ENCODE data around the gene ZNF490.
"Not testable (repeated sequence)": the region's sequence is repeated elsewhere in the genome, so short reads cannot be mapped to it uniquely, and the experiment has no call there.

The ZNF490 gene

GRCh38 chr19:12610540-12611360 is at the start of gene ZNF490, which contains the start of gene ZNF791:
TSS of gene ZNF490 (minus strand) at chr19:12610813. CDS start at chr19:12610680, 133 bp downstream.
TSS of gene ZNF791 (plus strand) at chr19:12610920. CDS start at chr19:12611080, 160 bp downstream.
- peak; percentile 96 for DNase-seq

- no peak for DNase-seq
Observed at GRCh38 chr19:12657966-12658365, 47.4 kb upstream of the ZNF490 start.

GRCh38 chr19:12656899-12657571 is 46.4 kb upstream of the ZNF490 start:
- DNase-seq: peak; percentile 35

- DNase-seq: no peak
Observed at GRCh38 chr19:12655546-12655945, 44.9 kb upstream of the ZNF490 start.

- DNase-seq: no peak
Observed at GRCh38 chr19:12652219-12652618, 41.6 kb upstream of the ZNF490 start.

GRCh38 chr19:12649941-12650340 is 39.3 kb upstream of the ZNF490 start:
- no peak for DNase-seq

GRCh38 chr19:12648088-12648487 is 37.5 kb upstream of the ZNF490 start:
- DNase-seq: no peak

- peak; percentile 39 for DNase-seq
Observed at GRCh38 chr19:12647490-12648071, 37.0 kb upstream of the ZNF490 start.

- DNase-seq: no peak
Observed at GRCh38 chr19:12647047-12647446, 36.4 kb upstream of the ZNF490 start.

GRCh38 chr19:12646551-12646950 is 35.9 kb upstream of the ZNF490 start:
- DNase-seq: no peak

- DNase-seq: not testable (repeated sequence)
Observed at GRCh38 chr19:12643716-12644115, 33.1 kb upstream of the ZNF490 start.

GRCh38 chr19:12642506-12642905 is 31.9 kb upstream of the ZNF490 start:
- no peak for DNase-seq

GRCh38 chr19:12641456-12641855 is 30.8 kb upstream of the ZNF490 start:
- DNase-seq: no peak

GRCh38 chr19:12639901-12640613 is 29.4 kb upstream of the ZNF490 start:
- DNase-seq: peak; percentile 86

- no peak for DNase-seq
Observed at GRCh38 chr19:12638611-12639182, 28.1 kb upstream of the ZNF490 start.

- no peak for DNase-seq
Observed at GRCh38 chr19:12636631-12637030, 26.0 kb upstream of the ZNF490 start.

GRCh38 chr19:12629215-12629614 is 18.6 kb upstream of the ZNF490 start:
- no peak for DNase-seq

- DNase-seq: no peak
Observed at GRCh38 chr19:12628040-12629022, 17.7 kb upstream of the ZNF490 start.

- DNase-seq: no peak
Observed at GRCh38 chr19:12626958-12627357, 16.3 kb upstream of the ZNF490 start.

GRCh38 chr19:12623361-12624031 is 12.9 kb upstream of the ZNF490 start:
- DNase-seq: no peak
